Heart left ventricle (tissue), 16 donors: Measurements from ENCODE around the gene IL18BP. TPM values are rescaled to one million over a fixed set of nuclear protein-coding genes. Genes with fewer than 3 reads are reported as not detected.

Experiments
- ATAC-seq, 4 donors: fragments of 200-7000 bp; cut with Tn5 transposase; one replicate each; pipeline ENCODE4 v1.9.1; 2020 to 2022; ENCODE audit warnings: moderate library complexity in 4 of 4, mild to moderate bottlenecking in 3 of 4, moderate number of reproducible peaks in 1 of 4
- DNase-seq, 5 donors: peaks; one replicate each; pipeline ENCODE4 v3.0.0-alpha.2; 2020
- H3K27ac ChIP-seq, 12 donors: fragments of 200-600 bp; sonication (generic) in 4 of 12; one replicate each; pipeline versions ENCODE4 v1.5.0 to v1.8.0; 2016 to 2022; ENCODE audit warnings: mild to moderate bottlenecking in 2 of 12
- H3K27me3 ChIP-seq, 9 donors: fragments of 200-600 bp; sonication (generic) in 2 of 9; one replicate each; pipeline versions ENCODE4 v1.5.1 to v1.8.0; 2016 to 2022; ENCODE audit warnings: mild to moderate bottlenecking in 3 of 9
- H3K36me3 ChIP-seq, 9 donors: fragments of 200-600 bp; sonication (generic) in 2 of 9; one replicate each; pipeline versions ENCODE4 v1.5.0 to v1.8.0; 2018 to 2022; ENCODE audit warnings: mild to moderate bottlenecking in 2 of 9
- H3K4me1 ChIP-seq, 12 donors: fragments of 200-600 bp; sonication (generic) in 4 of 12; one replicate each; pipeline versions ENCODE4 v1.5.0 to v1.8.0; 2016 to 2022; ENCODE audit warnings: mild to moderate bottlenecking in 3 of 12
- H3K4me3 ChIP-seq, 12 donors: fragments of 200-600 bp; sonication (generic) in 4 of 12; one replicate each; pipeline versions ENCODE4 v1.5.0 to v1.8.0; 2017 to 2022; ENCODE audit warnings: mild to moderate bottlenecking in 9 of 12, moderate library complexity in 4 of 12
- H3K9me3 ChIP-seq, 12 donors: fragments of 200-600 bp; sonication (generic) in 4 of 12; one replicate each; pipeline versions ENCODE4 v1.5.0 to v1.8.0; 2016 to 2022; ENCODE audit warnings: mild to moderate bottlenecking in 1 of 12
- CTCF ChIP-seq, 12 donors: fragments of 200-600 bp; sonication (generic) in 4 of 12; IDR thresholded peaks; one replicate each; pipeline versions ENCODE4 v1.5.0 to v1.8.0; 2018 to 2022; ENCODE audit warnings: antibody characterized with exemption in 12 of 12, mild to moderate bottlenecking in 5 of 12
- POLR2A ChIP-seq, 2 donors: fragments of 450-650 bp; IDR thresholded peaks; one replicate each; pipeline ENCODE4 v1.6.1; 2017; ENCODE audit warnings: antibody characterized with exemption in 2 of 2, mild to moderate bottlenecking in 2 of 2, moderate library complexity in 2 of 2
- WGBS, 4 donors: extraction: QIAGEN DNeasy Blood & Tissue Kit in 2 of 4; methylation state at CpG; one replicate each; pipeline versions ENCODE4 v1.1.5 to v1.1.7; 2013 to 2018; 5-methylcytosine and 5-hydroxymethylcytosine counted together
- intact Hi-C, 10 donors: fragments of 100-400 bp; cut with DNase I; formaldehyde crosslinking; loops; one replicate each; pipeline versions ENCODE4 v1.11.1 to v1.14.2; 2022
- polyA plus RNA-seq, 2 donors: library from polyadenylated mRNA; stranded (reverse); fragments of 200-250 nt; gene quantifications; one replicate each; pipeline ENCODE4 v1.2.3, GENCODE V29; 2013
- total RNA-seq, 9 donors: library from RNA; depleted of rRNA in 2 of 9; stranded (reverse); fragments of >200 nt in 2 of 9; fragmentation: NEBNext Ultra II Directional in 3 of 9; extraction: Animal tissue kit (Norgen Biotek cat#: 25700) in 3 of 9; gene quantifications; one replicate each; pipeline versions ENCODE4 v1.1.0 to v1.2.4, GENCODE V29; 2016 to 2023
- donor health status: ischemic (EF 13 %, LVEDD 7.1; RV severe dilation, severe dysfunction).
- donor health status: healthy with polysubstance abuse.
- donor health status: DM: no; HTN: yes; CAD: no.
- donor health status: DM: no; HTN: no; CAD: no.
- donor health status: ischemic (EF 25% LVEDD 6.9; RV normal size, moderate dysfunction).
- donor health status: ischemic (EF 25% LVEDD 5.7; RV mildly dilated, moderate dysfunction).
- donor health status: healthy.
- donor health status: DM: yes; HTN: yes; CAD: no.
- donor health status: ischemic (EF 35%, LVEDD 5.7; RV mildly dilated, moderate dysfunction).
- donor health status: nonischemic (EF 11% LVEDD 7.7; RV severe dilation, severe dysfunction).
- donor health status: DM: yes; HTN: yes; CAD: no.
- donor health status: PGD.
- donor health status: ischemic (EF 29% LVEDD 5.4; RV normal size, mild dysfunction).
- donor health status: nonischemic (EF 23%, LVEDD 6.1; RV moderate dilation, normal function).

IL18BP gene
- total and polyA plus RNA-seq, 11 donors, result 1.1 to 86.5 (median 4.4) TPM

DNA sequence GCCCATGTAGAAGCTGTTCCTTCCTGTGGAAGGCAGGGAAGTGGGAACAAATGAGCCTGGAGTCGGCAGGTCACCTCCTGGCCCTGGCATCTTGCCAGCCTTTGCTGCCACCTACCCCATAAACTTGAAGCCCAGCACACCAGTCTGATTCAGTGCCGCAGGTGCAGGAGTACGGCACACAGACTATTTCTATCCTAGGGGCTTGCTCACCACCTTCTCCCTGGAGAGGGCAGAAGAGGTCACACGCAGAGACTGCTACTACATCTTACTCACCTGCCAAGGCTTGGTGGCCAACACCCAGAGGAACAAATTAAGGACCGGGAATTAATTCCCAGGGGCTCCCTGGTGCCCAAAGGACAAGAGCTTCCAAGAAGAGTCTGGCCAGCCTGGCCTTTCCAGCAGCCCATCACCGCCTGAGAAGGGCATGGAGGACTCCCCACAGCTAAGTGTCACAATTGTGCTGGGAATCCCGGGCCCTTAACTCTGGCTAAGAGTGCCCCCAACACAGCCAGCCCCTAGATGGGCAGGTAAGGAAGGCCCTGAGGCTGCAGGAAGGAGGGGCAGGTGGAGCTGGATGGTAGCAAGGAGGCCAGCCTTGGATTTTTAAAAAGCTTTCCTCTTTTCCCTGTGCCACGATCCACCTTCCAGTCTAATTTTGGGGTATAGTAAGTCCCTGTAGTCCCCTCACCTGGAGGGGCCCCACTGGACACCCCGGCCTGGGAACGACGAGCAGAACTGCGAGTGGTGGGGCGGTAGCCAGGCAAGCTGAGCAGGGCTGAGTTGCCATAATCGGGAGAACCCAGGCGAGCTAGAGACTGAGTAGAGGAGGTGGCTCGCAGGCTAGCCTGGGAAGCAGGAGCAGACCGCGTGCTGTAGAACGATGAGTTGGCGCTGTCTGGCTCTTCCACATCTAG is 6.9 kb downstream of the IL18BP start:
- TF ChIP-seq CTCF (IDR thresholded peaks at IDR 0.05) (no peak), POLR2A (IDR thresholded peaks at IDR 0.05) (no peak)
- H3K4me3 ChIP-seq, result no peak overlapping the region
- intact Hi-C loops, result no loop called here
- 77 to 81% (median 80%) methylated on average over 18 to 20 of the region's 20 CpGs for WGBS, 4 donors
- peaks cover 0 to 24% (median 2%) of the 10 kb centered on the region in 12 donors for H3K4me1 ChIP-seq
- ATAC-seq, result no peak
- no peak for DNase-seq
- no peak overlapping the region for H3K27ac ChIP-seq
- H3K36me3 ChIP-seq, result peaks cover 6 to 100% (median 97%) of the 10 kb centered on the region in 9 donors
- H3K9me3 ChIP-seq, result no peaks in the 10 kb centered on the region
- no peaks in the 10 kb centered on the region for H3K27me3 ChIP-seq

- peaks cover 0 to 21% (median 7%) of the 10 kb centered on the region in 12 donors for H3K4me1 ChIP-seq
- no peak for TF ChIP-seq CTCF (IDR thresholded peaks at IDR 0.05)
- no peak for TF ChIP-seq POLR2A (IDR thresholded peaks at IDR 0.05)
- H3K9me3 ChIP-seq, result no peaks in the 10 kb centered on the region
- peaks cover 6 to 100% (median 99%) of the 10 kb centered on the region in 9 donors for H3K36me3 ChIP-seq
- WGBS, 4 donors, result 73 to 82% (median 75%) methylated on average over 8 of the region's 8 CpGs
- ATAC-seq, result no peak
- no peaks in the 10 kb centered on the region for H3K27me3 ChIP-seq
- DNase-seq, result no peak
- intact Hi-C loops, result no loop called here
- H3K27ac ChIP-seq, result no peak overlapping the region
- H3K4me3 ChIP-seq, result no peak overlapping the region
These were observed 7.8 kb downstream of the IL18BP start for GRCh38 chr11:72006309-72007088.

GRCh38 chr11:72007089-72007476 is 8.4 kb downstream of the IL18BP start:
- DNase-seq (no peak), ATAC-seq (no peak)
- TF ChIP-seq CTCF (IDR thresholded peaks at IDR 0.05) (no peak), POLR2A (IDR thresholded peaks at IDR 0.05) (no peak)
- intact Hi-C loops, result no loop called here
- Histone ChIP-seq H3K4me3 (no peak overlapping the region), H3K27ac (no peak overlapping the region), H3K27me3 (no peaks in the 10 kb centered on the region), H3K36me3 (peaks cover 6 to 100% (median 99%) of the 10 kb centered on the region in 9 donors), H3K9me3 (no peaks in the 10 kb centered on the region), H3K4me1 (peaks cover 0 to 23% (median 10%) of the 10 kb centered on the region in 12 donors)
- 85 to 89% (median 87%) methylated on average over 10 to 15 of the region's 15 CpGs for whole genome bisulfite sequencing, 4 donors

DNA sequence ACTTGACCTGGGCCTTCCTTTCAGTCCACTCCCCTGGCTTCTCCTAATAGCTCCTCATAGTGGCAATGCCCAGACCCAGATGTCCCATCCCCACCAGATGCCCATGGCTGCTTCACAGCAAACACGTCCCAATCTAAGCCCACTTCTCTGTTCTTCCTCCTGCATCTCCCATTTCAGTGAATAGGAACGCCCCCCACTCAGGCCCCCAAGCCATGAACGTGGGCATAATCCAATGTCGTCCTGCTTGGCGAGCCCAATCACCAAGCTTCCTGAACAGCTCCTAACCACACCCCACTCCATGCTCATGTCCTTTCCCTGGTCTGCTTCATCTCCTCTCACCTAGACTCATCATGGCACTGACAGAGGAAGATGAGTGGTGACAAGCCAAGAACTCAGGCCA is 8.9 kb downstream of the IL18BP start:
- TF ChIP-seq CTCF (IDR thresholded peaks at IDR 0.05), result no peak
- TF ChIP-seq POLR2A (IDR thresholded peaks at IDR 0.05), result no peak
- Histone ChIP-seq H3K9me3 (no peaks in the 10 kb centered on the region), H3K4me3 (no peak overlapping the region), H3K27me3 (no peaks in the 10 kb centered on the region), H3K36me3 (peaks cover 6 to 100% (median 99%) of the 10 kb centered on the region in 9 donors), H3K27ac (no peak overlapping the region), H3K4me1 (peaks cover 0 to 28% (median 14%) of the 10 kb centered on the region in 12 donors)
- ATAC-seq, result no peak
- intact Hi-C loops, result no loop called here
- DNase-seq, result no peak
- 72 to 78% (median 75%) methylated on average over 5 of the region's 5 CpGs for WGBS, 4 donors
